ENCODE data around the gene TSHZ2. TPM values are rescaled to one million over a fixed set of nuclear protein-coding genes. Genes with fewer than 3 reads are reported as not detected.

TSHZ2 gene
- total RNA-seq, 1 experiment from 2014 or later = 0.07 TPM

DNA sequence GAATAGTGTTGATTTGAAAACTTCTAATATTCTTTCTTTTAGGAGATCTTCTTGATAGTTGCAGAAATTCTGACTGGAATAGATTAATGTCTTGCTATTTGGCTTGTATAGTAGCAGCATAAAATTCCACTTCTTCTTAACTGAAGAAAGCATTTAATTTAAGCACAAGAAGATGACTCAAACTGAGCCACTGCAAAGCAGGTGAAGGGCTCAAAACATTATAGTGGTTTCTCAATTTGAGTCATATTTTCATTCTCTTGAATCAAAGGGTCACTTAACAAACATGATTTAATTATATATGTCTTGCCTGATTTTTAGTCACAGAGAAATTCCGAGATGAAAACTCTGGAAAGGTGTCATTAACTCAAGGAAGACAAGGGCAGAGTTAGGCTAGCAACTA lies 382.2 kb downstream of the TSHZ2 start:
- H3K36me3 Mint-ChIP-seq (ENCODE audit: insufficient read depth in 1 of 3, low read depth in 3 of 3) = peaks cover 0 to 5% (median 3%) of the 10 kb centered on the region in 3 experiments; a peak in 3 of 7 replicates
- no peak for TF ChIP-seq CTCF (conservative IDR thresholded peaks at IDR 0.05)

More for the DNA sequence above, 382.2 kb downstream of the TSHZ2 start:
- H3K56ac ChIP-seq (ENCODE audit: insufficient read length, low read depth, low read length) = no peak overlapping the region
- H3K9me3 ChIP-seq (ENCODE audit: control insufficient read depth, low read depth, low read length) = peaks cover 6% of the 10 kb centered on the region
- H4K8ac ChIP-seq (replicated peaks; ENCODE audit: insufficient read length, low read depth, low read length) = no peak overlapping the region
- Mint-ChIP-seq H3K27me3 (ENCODE audit: low read depth) (no peaks in the 10 kb centered on the region), H3K27ac (no peak overlapping the region), H3K9me3 (peaks cover 8 to 10% of the 10 kb centered on the region in 2 experiments; a peak in 4 of 5 replicates), H3K4me3 (no peak overlapping the region), H3K4me1 (no peaks in the 10 kb centered on the region; a peak in 1 of 4 replicates)
- no peak overlapping the region for H3K4ac ChIP-seq (ENCODE audit: low read depth, low read length)
- H3K18ac ChIP-seq (ENCODE audit: insufficient read length, low read depth, low read length) = no peak overlapping the region
- H2AK5ac ChIP-seq (ENCODE audit: insufficient read length, low read length) = no peak overlapping the region
- no peaks in the 10 kb centered on the region for H3K79me2 ChIP-seq (ENCODE audit: insufficient read depth, low read length)
- H2BK20ac ChIP-seq (ENCODE audit: low read depth, low read length, poor library complexity, severe bottlenecking) = no peak overlapping the region
- DNase-seq = no peak
- H4K20me1 ChIP-seq (ENCODE audit: control insufficient read depth, insufficient read depth, insufficient read length) = no peaks in the 10 kb centered on the region
- H3K9ac ChIP-seq (ENCODE audit: extremely low read depth, insufficient read length, low read length) = no peak overlapping the region
- no peak overlapping the region for H3K4me2 ChIP-seq (ENCODE audit: insufficient read depth, insufficient read length, low read length)
- no peaks in the 10 kb centered on the region for H3K79me1 ChIP-seq (ENCODE audit: insufficient read depth, low read depth, low read length, poor library complexity, severe bottlenecking)
- WGBS (ENCODE audit: extremely low coverage, insufficient read length, low lambda C conversion rate) = no CpG with 5 or more reads among the region's 1 CpG
- H3K27me3 ChIP-seq (ENCODE audit: insufficient read depth, low read length) = no peaks in the 10 kb centered on the region
- H4K5ac ChIP-seq (ENCODE audit: insufficient read length, low read depth, low read length) = no peak overlapping the region
- H3K23me2 ChIP-seq (ENCODE audit: insufficient read length, low read depth, low read length, poor library complexity, severe bottlenecking) = no peaks in the 10 kb centered on the region
- no peak overlapping the region for H3K27ac ChIP-seq (ENCODE audit: insufficient read length, low read depth, low read length)
- H2BK12ac ChIP-seq (ENCODE audit: insufficient read length, low read depth, low read length) = no peak overlapping the region
- no peaks in the 10 kb centered on the region for H3K4me1 ChIP-seq (ENCODE audit: insufficient read depth, low read length)
- no peak overlapping the region for H4K91ac ChIP-seq (ENCODE audit: insufficient read length, low read depth, low read length)
- no peak overlapping the region for H2AFZ ChIP-seq (ENCODE audit: low read length)
- H2BK5ac ChIP-seq (ENCODE audit: insufficient read length, low read length) = no peak overlapping the region
- H2BK15ac ChIP-seq (ENCODE audit: low read depth, low read length) = no peak overlapping the region
- no peak overlapping the region for H2BK120ac ChIP-seq (ENCODE audit: low read depth, low read length, poor library complexity, severe bottlenecking)
- no peak overlapping the region for H3T11ph ChIP-seq (ENCODE audit: low read length)
- H3K14ac ChIP-seq (ENCODE audit: insufficient read depth, low read length) = no peak overlapping the region
- no peak overlapping the region for H3K23ac ChIP-seq (ENCODE audit: insufficient read length, low read depth, low read length)

All from H9 (cell line).